ENCODE results near the gene MAB21L3. TPM values are rescaled to one million over a fixed set of nuclear protein-coding genes. Genes with fewer than 3 reads are reported as not detected.

The MAB21L3 gene
- total RNA-seq, 1 experiment from 2014 or later, result not detected

DNA sequence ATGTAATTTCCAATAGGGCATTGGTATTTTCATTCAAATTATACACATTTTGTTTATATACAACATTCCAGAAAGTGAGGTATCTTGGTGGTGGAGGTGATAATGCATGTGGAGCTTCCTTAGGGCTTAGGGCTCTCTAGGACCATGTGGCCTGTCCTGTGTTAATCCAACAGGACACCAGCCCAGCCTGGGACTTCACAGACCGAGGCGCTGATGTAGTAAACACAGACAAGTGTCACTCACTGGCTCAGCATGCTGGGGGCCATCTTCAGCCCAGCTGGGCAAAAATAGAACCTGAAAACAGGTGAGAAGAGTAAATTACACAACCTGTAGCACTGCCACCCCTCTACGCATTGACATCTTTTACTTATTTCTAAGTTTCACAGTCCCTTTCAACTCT is 66.7 kb downstream of the MAB21L3 start:
- H3K4me1 Mint-ChIP-seq, result 0 out of 4 replicates have a peak, but pooled peaks cover 4 to 5% of the 10 kb centered on the region in 2 experiments
- H2BK5ac ChIP-seq (ENCODE audit: insufficient read length, low read length), result no peak overlapping the region
- H3K27ac Mint-ChIP-seq, result no peak overlapping the region

More for the DNA sequence above, 66.7 kb downstream of the MAB21L3 start:
- Histone ChIP-seq H3K79me1 (ENCODE audit: insufficient read depth, low read depth, low read length, poor library complexity, severe bottlenecking) (no peaks in the 10 kb centered on the region), H3K27me3 (ENCODE audit: insufficient read depth, low read length) (no peaks in the 10 kb centered on the region), H3K79me2 (ENCODE audit: insufficient read depth, low read length) (no peaks in the 10 kb centered on the region), H2BK15ac (ENCODE audit: low read depth, low read length) (no peak overlapping the region), H2AK5ac (ENCODE audit: insufficient read length, low read length) (no peak overlapping the region), H3K14ac (ENCODE audit: insufficient read depth, low read length) (no peak overlapping the region), H3K56ac (ENCODE audit: insufficient read length, low read depth, low read length) (no peak overlapping the region), H3K4me1 (ENCODE audit: insufficient read depth, low read length) (no peaks in the 10 kb centered on the region), H3K23ac (ENCODE audit: insufficient read length, low read depth, low read length) (no peak overlapping the region), H3K18ac (ENCODE audit: insufficient read length, low read depth, low read length) (no peak overlapping the region), H3K23me2 (ENCODE audit: insufficient read length, low read depth, low read length, poor library complexity, severe bottlenecking) (no peaks in the 10 kb centered on the region), H2BK12ac (ENCODE audit: insufficient read length, low read depth, low read length) (no peak overlapping the region), H2BK120ac (ENCODE audit: low read depth, low read length, poor library complexity, severe bottlenecking) (no peak overlapping the region), H3T11ph (ENCODE audit: low read length) (no peak overlapping the region), H3K4me2 (ENCODE audit: insufficient read depth, insufficient read length, low read length) (no peak overlapping the region), H3K4ac (ENCODE audit: low read depth, low read length) (no peak overlapping the region), H3K9me3 (ENCODE audit: control insufficient read depth, low read depth, low read length) (no peaks in the 10 kb centered on the region), H4K5ac (ENCODE audit: insufficient read length, low read depth, low read length) (no peak overlapping the region), H3K9ac (ENCODE audit: extremely low read depth, insufficient read length, low read length) (no peak overlapping the region), H4K8ac (replicated peaks; ENCODE audit: insufficient read length, low read depth, low read length) (no peak overlapping the region), H4K20me1 (ENCODE audit: control insufficient read depth, insufficient read depth, insufficient read length) (no peaks in the 10 kb centered on the region), H2AFZ (ENCODE audit: low read length) (no peak overlapping the region), H2BK20ac (ENCODE audit: low read depth, low read length, poor library complexity, severe bottlenecking) (no peak overlapping the region), H3K27ac (ENCODE audit: insufficient read length, low read depth, low read length) (no peak overlapping the region), H4K91ac (ENCODE audit: insufficient read length, low read depth, low read length) (no peak overlapping the region)
- Mint-ChIP-seq H3K27me3 (ENCODE audit: low read depth) (peaks cover 4% of the 10 kb centered on the region), H3K9me3 (no peaks in the 10 kb centered on the region), H3K4me3 (no peak overlapping the region), H3K36me3 (ENCODE audit: insufficient read depth in 1 of 3, low read depth in 3 of 3) (no peaks in the 10 kb centered on the region)
- WGBS (ENCODE audit: extremely low coverage, insufficient read length, low lambda C conversion rate), result no CpG with 5 or more reads among the region's 3 CpGs
- no peak for TF ChIP-seq CTCF (conservative IDR thresholded peaks at IDR 0.05)
- DNase-seq, result no peak
